SIG-M5 treated with dmso at 0.1 percent for 504 hours (cell line): ENCODE results near the gene PALM3.

ENCODE experiments used
- DNase-seq: peaks from one replicate; lab custom pipeline; 2025; ENCODE audit not compliant: unreplicated experiment; lab: John Stamatoyannopoulos, UW

The PALM3 gene

DNA sequence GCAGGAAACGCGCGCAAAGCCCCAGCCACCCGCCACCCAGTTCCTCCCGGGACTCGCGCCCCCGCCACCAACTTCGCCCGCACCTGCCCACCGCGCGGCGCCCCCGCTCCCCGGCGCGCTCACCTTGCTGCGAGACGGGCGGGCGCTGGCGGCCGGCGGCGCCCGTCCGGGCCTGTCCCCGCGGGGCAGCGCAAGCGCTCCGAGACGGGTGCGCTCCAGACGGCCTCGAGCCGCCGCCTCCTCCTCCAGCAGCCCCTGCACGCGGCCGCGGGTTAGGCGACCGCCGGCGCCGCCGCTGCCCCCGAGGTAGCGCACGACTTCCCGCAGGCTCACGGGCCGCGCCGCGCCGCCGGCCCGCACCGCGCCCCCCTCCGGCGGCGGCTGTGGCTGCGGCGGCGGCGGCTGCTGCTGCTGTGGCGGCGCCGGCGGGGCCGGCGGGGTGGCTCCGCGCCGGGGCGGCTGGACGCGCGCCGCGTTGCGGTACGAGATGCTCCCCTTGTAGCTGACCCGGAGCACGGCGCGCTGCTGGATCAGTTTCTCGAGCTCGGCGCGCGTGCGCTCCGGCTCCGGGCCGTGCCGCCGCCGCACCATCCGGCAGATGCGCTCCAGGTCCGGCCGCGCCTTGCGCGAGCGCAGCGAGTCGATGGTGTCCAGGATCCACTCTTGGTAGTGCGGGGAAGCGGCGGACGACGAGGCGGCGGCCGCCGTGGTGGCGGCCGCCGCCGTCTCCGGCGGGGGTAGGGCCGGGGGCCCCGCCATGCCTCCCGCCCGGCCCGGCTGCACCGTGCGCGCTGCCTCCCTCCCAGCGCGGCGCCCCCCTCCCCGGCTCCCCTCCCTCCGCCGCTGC lies 28.0 kb upstream of the PALM3 start:
- DNase-seq, result peak; percentile 46

- no peak for DNase-seq
Measured at GRCh38 chr19:14089412-14089661, 27.5 kb upstream of the PALM3 start.

DNA sequence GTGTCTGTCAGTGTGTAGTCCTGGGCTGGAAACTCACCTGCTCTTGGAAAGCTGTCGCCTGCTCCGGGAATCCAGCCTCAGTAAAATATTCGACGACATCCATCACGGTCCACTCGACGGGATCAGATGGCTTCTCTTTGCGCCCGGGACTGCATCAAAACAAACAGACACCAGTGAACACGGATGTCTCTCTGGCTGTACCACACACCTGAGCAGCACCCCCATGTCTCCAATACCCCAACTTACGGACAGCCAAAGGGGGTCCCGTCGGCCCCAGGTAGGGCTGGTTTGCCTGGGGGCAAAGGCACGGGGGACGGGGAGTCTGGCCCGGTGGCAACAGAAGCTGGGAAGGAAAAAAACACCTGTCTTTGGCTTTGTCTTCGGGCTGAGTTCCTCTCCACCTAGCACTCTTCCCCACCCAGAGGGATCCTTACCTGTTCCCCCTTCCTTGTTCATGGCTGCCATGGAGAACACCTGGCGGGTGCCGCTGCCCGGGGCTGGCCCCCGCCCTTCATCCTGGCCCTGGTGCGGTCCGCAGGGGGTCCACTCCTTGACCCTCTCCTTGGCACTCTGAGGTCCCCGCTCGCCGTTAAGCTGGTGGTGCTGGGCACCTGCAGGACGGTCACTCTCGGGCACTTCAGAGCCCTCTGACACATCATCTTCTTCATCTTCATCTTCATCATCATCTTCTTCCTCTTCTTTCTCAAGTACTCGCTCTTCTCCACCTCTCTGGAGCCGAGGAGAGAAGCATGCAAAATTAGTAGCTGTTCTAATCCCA lies 26.9 kb upstream of the PALM3 start:
- no peak for DNase-seq

- DNase-seq, result no peak
Measured at GRCh38 chr19:14086098-14086497, 24.2 kb upstream of the PALM3 start.

GRCh38 chr19:14085309-14085995 lies 23.6 kb upstream of the PALM3 start, which contains the start of gene C19orf67:
Gene C19orf67, minus strand, starts transcription at chr19:14085783. Its CDS starts 156 bp downstream, at chr19:14085627.
- no peak for DNase-seq

DNA sequence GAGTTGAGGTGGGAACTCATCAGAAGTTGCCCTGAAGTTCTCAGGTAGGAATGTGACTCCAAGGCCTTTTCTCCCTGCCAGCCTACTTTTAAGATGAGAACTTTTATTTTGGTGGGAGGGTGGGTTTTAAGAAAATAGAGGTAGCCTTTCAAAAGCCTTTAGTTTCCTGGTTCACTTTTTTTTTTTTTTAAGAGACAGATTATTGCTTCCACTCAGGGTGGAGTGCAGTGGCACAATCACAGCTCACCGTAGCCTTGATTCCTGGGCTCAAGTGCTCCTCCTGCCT lies 20.7 kb upstream of the PALM3 start:
- DNase-seq, result no peak

DNA sequence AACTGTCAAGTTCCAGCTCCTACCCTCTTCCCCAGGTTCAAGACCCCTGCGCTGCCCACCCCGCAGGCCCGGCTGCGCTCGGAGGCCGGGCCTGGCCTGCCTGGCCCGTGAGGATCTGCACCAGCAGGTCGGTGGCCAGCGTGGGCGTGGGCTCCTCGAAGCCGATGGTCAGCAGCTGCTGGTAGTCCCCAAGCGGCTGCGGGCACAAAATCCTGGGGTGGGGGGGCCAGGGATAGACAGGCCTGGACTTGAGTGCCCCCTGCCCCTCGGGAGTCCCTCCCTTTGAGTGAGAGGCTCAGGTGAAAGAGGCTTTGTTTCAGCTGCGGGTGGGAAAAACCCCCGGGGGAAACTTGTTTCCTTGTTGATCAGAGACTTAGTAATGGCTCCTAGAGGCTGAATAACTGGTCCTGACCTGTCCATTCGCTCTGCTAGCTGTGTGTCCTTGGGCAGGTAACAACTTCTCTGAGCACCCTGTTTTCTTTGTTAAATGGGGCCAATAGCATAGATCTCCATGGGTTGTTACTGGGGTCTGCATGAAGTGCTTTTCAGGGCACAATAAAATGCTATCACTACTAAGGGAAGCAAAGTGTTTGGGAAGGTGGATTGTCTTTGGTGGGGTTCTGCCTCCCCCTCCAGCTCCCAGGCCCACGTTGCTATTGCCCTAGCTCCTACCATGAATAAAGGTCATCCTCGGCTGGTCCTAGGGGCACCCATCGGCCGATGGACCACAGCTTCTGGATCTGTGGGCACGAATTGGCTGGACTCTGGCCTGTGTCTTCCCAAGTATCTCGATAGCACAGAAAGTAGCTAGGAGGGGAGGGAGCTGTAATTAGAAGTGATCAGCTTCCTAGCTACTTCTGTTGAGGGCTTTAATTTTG lies 20.2 kb upstream of the PALM3 start:
- no peak for DNase-seq

- peak; percentile 99 for DNase-seq
Measured at GRCh38 chr19:14080887-14081796, 19.3 kb upstream of the PALM3 start.

DNA sequence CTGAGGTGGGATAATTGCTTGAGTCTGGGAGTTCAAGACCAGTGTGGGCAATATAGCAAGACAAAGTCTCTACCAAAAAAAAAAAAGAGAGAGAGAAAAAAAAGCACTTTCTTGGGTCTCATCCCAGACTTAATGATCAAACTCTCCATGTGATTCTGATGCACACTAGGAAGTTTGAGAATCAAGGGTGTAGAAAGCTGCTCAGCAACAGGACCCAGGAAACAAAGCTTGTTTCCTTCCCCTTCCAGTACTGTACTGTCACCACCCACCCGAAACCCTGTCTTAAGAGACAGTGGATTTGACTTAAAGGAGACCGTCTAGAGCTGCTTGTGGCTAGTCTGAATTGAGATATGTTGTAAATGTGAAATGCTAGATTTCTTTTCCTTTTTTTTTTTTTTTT lies 16.5 kb upstream of the PALM3 start:
- no peak for DNase-seq

- DNase-seq, result no peak
Measured at GRCh38 chr19:14073925-14074838, 12.3 kb upstream of the PALM3 start.

DNA sequence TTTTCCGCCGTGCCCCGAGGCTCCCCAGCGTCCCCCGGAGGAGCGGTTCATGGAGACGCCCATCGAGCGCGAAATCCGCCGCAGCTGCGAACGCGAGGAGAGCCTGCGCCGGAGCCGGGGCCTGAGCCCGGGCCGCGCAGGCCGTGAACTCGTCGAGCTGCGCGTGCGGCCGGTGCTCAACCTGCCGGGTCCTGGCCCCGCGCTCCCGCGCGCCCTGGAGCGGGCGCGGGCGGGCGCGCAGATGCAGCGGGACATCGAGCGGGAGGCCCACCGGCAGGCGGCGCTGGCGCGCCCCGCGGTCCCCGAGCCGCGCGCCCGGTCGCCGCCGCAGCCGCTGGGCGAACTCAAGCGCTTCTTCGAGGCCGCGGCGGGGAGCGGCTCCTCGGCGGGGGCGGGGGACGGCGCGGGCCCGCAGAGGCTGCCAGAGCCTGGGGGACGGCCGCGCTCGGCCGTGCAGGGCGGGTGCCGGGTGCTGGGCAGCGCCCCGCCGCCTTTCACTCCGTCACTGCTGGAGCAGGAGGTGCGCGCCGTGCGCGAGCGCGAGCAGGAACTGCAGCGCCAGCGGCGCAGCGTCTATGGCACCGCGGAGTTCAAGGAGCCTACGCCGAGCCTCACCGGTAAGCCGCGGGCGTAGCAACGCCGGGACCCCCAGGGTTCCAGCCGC lies 11.5 kb upstream of the PALM3 start:
- peak; percentile 66 for DNase-seq

- no peak for DNase-seq
Measured at GRCh38 chr19:14072535-14073260, 10.8 kb upstream of the PALM3 start, which contains the start of gene MISP3. Gene MISP3, plus strand, starts transcription at chr19:14072786. Its CDS starts 524 bp downstream, at chr19:14073310.

GRCh38 chr19:14070268-14071050 lies 8.6 kb upstream of the PALM3 start:
- no peak for DNase-seq

DNA sequence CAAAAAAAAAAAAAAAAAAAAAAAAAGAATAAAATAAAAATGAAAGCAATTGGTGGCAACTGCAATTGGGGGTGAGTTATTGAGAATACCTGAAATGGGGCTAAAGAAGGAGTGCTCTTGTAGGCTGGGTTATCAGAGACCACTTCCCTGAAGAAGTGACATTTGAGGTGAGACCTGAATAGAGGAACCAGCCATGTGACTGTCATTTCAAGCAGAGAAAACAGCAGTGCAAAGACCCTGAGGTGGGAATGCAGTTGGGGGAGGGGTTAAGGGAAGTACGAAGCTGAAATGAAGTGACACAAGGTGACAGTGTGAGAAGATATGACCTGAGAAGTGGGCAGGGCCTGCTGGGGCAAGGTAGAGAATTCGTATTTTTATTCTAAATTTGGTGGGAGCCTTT lies 4.3 kb upstream of the PALM3 start:
- DNase-seq, result no peak

DNA sequence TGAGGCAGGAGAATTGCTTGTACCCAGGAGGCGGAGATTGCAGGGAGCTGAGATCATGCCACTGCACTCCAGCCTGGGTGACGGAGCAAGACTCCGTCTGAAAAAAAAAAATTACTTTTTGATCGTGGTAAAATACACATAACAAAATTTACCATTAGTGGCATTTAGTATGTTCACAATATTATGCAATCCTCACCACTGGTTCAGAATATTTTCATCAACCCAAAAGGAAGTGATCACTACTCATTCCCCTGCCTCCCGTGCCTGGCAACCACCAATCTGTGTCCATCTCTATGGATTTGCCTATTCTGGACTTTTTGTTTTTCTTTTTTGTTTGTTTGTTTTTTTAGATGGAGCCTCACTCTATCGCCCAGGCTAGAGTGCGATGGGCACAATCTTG lies 1.2 kb upstream of the PALM3 start:
- no peak for DNase-seq

DNA sequence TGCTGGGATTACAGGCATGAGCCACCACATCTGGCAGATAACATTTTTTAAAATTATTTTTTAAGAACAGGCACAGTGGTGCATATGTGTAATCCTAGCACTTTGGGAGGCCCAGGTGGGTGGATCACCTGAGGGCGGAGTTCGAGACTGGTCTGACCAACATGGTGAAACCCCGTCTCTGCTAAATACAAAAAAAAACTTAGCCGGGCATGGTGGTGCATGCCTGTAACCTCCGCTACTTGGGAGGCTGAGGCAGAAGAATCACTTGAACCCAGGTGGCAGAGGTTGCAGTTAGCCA lies 631 bp upstream of the PALM3 start:
- DNase-seq, result no peak

DNA sequence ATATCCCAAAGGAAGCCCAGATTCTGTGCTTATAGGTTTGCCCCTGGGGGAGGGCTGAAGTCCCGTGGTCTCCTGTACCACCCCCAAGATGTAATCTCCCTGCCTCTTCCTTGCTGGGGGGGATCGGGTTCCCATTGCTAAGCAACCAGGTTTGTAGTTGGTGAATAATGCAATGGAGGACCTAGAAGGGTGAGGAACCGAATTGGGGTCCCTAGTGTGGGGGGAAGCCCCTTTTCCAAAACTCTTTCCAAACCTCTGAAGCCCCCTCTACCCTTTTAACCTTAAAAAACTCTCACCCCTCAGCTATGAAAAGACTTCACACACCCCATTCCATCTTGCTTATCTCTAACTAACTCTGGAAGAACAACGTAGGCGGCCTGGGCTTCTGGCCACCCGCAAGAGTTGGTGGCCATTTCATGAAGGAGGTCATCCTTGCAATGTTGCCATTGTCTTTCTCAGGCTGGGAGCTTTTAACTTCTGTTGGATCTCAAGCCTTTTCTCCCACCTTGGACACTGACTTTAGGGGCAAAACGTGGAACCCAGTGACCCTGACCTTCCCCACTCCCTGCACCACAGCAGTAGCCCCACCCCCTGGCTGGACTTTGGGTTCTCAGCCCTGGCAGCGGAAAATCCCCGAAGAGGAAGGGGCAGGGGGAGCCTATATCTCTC lies 661 bp downstream of the PALM3 start:
- DNase-seq, result no peak
